Renal cortical epithelial cell (primary cell): ENCODE measurements around the gene GOLGA6B. TPM values are rescaled to one million over a fixed set of nuclear protein-coding genes. Genes with fewer than 3 reads are reported as not detected.
"Not testable (repeated sequence)": the region's sequence is repeated elsewhere in the genome, so short reads cannot be mapped to it uniquely, and the experiment has no call there.

Experiments used
- DNase-seq: peaks from one replicate; pipeline ENCODE4 v3.0.0-alpha.2; 2011; ENCODE audit warnings: low read depth
- total RNA-seq: library from RNA; depleted of rRNA; stranded (reverse); fragments of >200 nt; gene quantifications from 2 replicates; pipeline ENCODE4 v1.2.3, GENCODE V29; 2014

Gene GOLGA6B
- total RNA-seq, 1 donor from 2014 or later = not detected

DNA sequence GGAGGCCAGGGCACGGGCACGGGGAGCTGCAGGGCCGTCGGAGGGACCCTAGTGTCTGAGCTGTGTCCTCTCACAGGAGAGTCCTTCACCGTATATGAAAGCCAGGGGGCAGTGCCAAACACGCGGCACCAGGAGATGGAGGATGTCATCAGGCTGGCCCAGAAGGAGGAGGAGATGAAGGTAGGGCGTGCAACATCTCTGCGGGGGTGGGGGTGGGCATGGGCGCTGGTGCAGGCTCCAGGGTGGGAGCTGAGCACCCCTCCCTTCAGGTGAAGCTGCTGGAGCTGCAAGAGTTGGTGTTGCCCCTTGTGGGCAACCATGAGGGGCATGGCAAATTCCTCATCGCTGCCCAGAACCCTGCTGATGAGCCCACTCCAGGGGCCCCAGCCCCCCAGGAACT is 11.2 kb downstream of the GOLGA6B start:
- DNase-seq = not testable (repeated sequence)

DNA sequence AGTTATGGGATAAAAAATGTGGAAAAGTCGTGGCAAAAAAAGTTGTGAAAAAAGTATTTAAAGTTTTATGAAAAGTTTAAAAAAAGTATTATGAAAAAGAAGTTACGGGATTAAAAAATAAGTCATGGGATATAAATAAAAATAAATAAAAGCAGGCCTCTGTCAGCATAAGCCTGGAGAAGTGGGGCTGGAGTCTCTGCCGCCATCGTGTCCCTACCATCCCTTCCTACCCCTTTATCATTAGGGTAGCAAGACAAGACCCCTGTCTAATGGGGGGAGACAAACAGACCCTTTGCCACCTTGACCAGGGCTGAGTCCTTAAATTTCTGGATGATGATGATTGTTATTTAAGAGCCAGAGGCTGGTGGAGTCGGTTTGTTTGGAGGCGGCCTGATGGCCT is 15.3 kb downstream of the GOLGA6B start:
- not testable (repeated sequence) for DNase-seq

DNA sequence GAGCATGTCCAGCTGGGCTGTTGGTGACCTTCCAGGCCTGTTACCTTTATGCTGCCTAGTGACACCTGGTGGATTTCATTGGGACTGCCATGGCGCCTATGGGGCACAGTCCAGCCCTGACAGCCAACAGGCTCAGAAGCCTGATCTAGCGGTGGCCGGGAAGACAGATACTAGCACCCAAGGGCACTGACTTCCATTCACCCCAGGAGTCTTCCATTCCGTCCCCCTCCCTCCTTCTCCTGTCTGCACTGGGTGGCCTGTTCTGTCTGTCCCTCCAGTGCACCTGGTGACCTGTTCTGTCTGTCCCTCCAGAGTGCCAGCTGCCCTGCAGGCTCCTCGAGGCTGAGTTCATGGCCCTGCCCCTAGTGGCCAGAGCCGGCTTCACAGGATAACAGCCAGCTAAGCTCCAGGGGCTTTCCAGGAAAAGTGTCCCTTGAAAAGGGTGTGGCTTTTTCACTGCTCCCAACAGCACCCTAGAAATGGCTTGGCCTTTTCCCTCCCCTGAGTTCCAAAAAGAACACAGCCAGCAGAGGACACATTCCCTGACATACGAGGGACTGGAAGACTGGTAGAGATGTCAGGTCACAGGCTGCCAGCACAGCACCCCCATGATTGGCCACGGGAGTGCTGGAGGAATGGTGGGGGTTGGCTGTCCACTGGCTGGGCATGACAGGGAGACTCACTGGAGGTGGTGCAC is 16.3 kb downstream of the GOLGA6B start:
- peak; percentile 61 for DNase-seq

DNA sequence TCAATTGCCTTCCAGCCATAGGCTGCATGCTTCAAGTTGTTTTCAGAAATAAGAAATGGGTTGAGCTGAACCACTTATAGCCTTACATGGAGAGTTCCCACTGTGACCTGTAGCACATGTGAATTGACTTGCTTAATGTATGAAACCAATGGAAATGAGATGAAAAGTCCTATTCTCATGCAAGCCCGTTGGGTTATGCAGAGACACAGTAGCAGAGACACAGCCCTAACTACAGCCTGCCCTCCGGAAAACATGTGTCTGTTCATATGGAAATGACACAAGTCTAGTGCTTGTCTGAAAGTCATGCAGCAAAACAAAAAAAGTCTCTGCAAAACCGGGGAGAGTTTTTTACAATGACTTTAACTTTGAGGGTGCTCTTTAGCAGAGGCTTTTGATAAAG is 17.0 kb downstream of the GOLGA6B start:
- DNase-seq = no peak

DNA sequence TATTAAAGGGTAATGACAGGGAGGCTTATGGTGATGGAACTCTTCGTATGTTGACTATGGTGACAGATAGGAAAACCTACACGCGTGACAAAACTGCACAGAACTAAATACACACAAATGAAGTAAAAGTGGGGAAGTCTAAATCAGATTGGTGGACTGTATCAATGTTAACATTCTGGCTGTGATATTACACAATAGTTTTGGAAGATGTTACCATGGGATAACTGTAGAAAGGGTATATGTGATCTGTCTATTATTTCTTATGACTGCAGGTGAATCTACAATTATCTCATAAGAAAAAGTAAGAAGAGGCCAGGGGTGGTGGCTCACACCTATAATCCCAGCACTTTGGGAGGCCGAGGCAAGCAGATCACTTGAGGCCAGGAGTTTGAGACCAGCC is 22.3 kb downstream of the GOLGA6B start:
- no peak for DNase-seq

DNA sequence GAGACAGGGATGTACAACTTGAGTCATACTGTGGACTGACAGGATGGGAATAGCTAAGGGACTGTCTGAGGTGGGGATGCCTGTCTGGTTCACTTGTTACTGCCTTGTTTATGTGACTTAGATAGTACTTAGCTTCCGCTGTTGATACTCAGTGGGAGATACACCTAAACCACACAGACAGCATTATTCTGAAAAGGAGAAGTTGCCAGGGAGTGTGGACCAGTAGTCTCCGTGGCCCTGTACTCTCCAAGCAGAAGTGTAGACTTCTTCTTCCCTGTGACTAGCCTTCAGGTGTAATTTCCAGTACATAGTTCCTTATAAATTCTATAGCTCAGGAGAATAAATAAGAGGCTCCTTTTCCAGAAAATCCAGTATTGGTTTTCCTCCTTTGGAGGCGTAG is 26.4 kb downstream of the GOLGA6B start:
- DNase-seq = no peak

DNA sequence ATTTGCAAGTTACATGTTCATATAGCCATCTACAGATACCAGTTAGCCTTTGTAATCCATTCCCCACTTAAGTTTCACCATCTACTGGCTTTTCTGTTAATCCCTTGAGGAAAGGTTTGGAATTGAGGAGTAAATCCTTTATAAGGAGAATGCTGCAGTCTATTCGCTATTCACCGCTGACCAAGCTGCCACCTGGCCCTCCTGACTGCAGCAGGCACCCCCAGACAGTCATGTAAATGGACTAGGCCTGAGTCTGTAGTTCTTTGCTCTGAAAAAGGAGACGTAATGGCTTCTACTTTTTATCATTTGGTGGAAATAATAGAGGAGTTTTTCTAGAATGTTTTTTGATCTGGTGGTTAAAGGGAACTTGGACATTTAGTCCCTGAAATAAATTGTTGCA is 28.3 kb downstream of the GOLGA6B start:
- DNase-seq = no peak

DNA sequence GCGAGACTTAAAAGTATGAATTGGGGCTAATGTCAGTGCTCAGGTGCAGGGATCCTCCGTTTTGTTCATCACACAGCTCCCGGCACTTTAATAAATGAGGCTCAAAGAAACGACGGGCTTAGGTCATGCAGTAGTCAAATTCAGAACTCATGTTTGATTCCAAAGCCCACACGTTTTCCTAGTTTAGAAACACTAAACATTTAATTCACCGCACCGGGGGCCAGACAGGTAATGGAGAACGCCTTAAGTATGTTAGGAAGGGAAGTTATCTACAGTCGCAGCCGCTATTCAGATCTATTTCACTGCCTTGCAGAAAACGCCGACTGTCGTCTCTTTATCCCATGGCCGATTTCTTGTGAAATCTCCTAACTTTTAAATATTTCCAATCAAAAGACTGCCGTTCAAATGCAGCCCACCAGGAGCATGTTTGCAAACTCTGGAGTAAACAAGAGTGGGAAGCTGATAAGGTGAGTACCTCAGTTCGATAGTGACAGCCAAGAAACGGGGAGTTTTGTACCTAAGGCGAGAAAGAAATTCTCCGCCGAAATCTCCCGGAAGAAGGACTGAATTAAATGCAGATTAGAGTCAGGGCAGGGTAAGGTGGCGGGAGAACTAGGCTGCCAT is 30.9 kb downstream of the GOLGA6B start:
- DNase-seq = no peak

DNA sequence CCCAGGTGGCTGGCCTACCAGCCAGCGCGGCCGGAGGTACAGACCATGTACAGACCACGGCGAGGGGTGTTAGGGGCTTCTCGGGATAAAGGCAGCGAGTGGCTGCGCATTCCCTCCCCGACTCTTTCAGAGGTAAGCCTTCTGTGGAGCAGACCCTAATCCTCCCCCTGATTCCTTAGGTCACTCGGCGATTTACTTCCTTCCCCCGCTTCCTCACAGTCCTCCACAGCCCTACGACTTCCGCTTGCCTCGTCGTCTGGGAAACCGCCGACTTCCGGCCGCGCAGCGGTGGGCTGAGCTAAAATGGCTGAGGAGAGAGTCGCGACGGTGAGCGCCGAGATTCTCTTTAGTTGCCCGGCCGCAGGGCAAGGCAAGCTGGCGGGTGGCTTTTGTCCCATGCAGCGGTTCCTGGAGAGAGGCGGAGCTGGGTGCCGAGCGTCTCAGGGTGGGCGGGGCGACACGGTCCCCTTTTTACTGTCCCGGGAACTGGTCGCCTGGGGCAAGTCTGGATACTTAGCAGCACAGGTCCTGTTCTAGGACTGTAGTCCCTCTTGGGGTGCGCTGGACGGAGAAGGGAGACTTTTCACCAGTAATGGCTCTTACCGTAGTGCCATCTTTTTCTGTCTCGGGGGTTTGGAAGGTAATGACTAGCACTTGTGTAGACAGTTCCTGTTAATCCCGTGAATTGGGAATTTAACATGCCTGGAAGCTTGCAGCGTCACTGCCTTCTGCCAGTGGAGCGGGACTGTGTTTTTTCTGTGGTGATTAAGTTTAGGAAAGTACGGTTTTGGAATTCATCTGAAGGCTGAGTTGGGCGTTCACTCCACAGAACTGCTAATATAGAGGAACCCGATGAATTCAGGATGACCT is 31.7 kb downstream of the GOLGA6B start, which contains the start of the genes BBS4 and HIGD2B:
TSS of gene BBS4 (plus strand) at position 283 of the 870 bp plus-strand sequence. CDS start at position 304, 21 bp downstream.
TSS of gene HIGD2B (minus strand) at position 258 of the 870 bp plus-strand sequence. CDS start 9,808 bp downstream, outside the sequence.
- peak; percentile 82 for DNase-seq

DNA sequence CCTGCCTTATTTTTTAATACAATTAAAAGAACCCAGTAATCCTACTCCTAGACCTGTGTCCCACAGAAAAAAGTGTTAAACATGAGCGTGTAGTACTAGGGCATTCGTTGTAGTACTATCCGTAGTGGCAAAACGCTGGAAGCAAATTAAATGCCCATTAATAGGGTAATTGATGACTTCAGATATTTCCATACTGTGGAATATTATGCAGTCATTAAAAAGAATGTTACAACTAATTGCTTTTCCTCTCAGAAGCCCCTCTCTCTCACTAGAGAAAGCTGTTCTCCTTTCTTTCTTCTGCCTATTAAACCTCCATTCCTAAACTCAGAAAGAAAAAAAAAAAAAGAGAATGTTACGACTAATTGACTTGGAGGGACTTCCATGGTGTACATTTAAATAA is 34.2 kb downstream of the GOLGA6B start:
- DNase-seq = no peak

DNA sequence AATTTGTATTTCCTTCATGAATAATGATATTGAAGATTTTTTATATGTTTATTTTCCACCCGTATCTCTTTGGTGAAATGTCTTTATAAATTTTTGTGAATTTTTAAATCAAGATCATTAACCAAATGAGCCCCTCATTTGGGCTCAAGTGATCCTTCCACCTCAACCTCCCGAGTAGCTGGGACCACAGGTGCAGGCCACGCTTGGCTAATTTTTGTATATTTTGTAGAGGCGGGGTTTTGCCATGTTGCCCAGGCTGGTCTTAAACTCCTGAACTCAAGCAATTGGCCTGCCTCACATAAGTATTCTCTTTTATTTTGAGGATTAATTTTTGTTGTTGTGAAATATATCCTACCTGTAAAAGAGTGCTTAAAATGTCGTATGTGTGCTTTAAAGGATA is 36.4 kb downstream of the GOLGA6B start:
- no peak for DNase-seq

DNA sequence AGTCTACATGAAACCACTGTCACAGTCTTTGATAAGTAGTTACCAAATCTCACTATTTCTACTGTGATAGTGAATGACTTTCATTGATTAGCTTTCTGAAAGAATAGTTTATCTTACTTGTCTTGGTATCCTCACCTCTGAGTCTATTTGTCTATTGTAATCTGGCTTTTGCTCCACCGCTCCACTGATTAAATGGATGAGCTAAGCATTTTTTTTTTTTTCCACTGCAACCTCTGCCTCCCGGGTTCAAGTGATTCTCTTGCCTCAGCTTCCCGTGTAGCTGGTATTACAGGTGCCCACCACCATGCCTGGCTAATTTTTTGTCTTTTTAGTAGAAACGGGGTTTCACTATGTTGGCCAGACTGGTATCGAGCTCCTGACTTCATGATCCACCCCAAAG is 44.4 kb downstream of the GOLGA6B start:
- no peak for DNase-seq

DNA sequence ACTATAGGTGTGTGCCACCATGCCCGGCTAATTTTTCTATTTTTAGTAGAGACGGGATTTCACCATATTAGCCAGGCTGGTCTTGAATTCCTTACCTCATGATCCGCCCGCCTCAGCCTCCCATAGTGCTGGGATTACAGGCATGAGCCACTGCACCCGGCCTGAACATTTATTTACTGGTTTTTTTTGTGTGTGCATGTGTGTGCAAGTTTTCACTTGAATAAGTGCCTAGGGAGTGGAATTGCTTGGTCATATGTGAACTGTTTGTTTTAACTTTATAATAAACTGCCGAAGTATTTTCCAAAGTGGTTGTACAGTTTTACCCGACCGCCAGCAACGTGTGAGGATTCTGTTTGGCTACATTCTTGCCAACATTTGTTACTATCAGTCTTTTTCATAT is 45.6 kb downstream of the GOLGA6B start:
- no peak for DNase-seq

DNA sequence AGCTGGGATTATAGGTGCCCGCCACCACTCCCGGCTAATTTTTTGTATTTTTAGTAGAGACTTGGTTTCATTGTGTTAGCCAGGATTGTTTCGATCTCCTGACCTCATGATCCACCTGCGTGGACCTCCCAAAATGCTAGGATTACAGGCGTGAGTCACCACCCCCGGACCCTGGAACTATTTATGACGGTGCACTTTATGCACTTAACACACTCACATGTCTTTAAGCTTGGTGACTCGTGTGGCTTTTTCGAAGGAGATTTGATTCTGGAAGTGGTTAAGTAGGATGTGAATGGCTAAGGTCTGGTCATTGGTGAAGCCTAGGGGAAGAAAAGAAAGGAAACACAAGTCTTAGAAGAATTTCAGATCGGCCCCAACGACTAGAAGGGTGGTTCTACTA is 51.8 kb downstream of the GOLGA6B start:
- DNase-seq = peak; percentile 11

DNA sequence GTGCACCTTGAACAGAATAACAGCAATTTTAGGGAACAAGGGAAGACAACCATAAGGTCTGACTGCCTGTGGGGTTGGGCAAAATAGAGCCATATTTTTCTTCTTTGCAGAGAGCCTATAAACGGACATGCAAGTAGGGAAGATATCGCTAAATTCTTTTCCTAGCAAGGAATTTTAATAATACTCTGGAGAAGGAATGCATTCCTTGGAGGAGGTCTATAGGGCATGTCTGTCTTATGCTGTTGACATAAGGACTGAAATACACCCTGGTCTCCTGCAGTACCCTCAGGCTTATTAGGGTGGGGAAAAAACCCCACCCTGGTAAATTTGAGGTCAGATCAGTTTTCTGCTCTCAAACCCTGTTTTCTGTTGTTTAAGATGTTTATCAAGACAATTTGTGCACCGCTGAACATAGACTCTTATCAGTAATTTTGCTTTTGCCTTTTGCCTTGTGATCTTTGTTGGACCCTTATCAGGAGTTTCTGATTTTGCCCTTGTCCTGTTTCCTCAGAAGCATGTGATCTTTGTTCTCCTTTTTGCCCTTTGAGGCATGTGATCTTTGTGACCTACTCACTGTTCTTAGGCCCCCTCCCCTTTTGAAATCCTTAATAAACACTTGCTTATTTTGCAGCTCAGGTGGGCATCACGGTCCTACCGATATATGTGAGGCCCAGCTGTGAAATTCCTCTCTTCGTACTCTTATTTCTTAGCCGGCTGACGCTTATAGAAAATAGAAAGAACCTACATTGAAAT is 54.2 kb downstream of the GOLGA6B start:
- DNase-seq = not testable (repeated sequence)

Other genes with a start within 250 kb of the GOLGA6B start
- 16.8 and 67.4 TPM in 2 replicates for gene ARIH1, start 180.4 kb upstream of the GOLGA6B start, total RNA-seq
- 0.15 TPM in 1 of 2 replicates, not detected in the other for gene HIGD2B, start 31.5 kb downstream of the GOLGA6B start, total RNA-seq
- gene BBS4, start 31.5 kb downstream of the GOLGA6B start, total RNA-seq = 17.7 and 26.7 TPM in 2 replicates
- 53.5 and 69.8 TPM in 2 replicates for gene ADPGK, start 129.1 kb downstream of the GOLGA6B start, total RNA-seq